ENCODE results near the gene CCDC171.
"Not testable (repeated sequence)": the region's sequence is repeated elsewhere in the genome, so short reads cannot be mapped to it uniquely, and the experiment has no call there.

The CCDC171 gene

GRCh38 chr9:15746905-15747304 is 194.1 kb downstream of the CCDC171 start:
- in situ Hi-C loops (cut with MboI; ENCODE audit: low sequenced_read_pairs) = no loop called here

- in situ Hi-C loops (cut with MboI; ENCODE audit: low sequenced_read_pairs) = no loop called here
Measured at GRCh38 chr9:15755660-15756059, 202.8 kb downstream of the CCDC171 start.

DNA sequence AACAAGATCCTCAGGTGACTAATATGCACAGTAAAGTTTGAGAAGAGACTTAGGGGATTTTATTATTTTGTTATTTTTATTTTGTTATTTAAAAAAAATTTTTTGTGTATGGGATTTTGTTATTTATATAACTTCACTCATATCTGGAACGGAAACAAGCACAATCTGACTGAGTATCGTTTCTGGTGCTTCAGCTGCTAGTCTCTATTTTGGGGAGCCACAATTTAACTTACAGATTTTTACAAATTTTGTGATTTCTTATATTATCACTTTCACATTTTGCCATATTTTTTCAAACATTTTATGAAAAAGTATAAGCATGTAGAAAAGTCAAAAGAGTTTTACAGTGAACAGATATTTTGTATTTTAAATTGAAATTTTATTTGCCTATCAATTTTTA is 208.7 kb downstream of the CCDC171 start:
- in situ Hi-C loops (cut with MboI; ENCODE audit: low sequenced_read_pairs) = no loop called here

GRCh38 chr9:15763371-15763770 is 210.5 kb downstream of the CCDC171 start:
- in situ Hi-C loops (cut with MboI; ENCODE audit: low sequenced_read_pairs) = no loop called here

DNA sequence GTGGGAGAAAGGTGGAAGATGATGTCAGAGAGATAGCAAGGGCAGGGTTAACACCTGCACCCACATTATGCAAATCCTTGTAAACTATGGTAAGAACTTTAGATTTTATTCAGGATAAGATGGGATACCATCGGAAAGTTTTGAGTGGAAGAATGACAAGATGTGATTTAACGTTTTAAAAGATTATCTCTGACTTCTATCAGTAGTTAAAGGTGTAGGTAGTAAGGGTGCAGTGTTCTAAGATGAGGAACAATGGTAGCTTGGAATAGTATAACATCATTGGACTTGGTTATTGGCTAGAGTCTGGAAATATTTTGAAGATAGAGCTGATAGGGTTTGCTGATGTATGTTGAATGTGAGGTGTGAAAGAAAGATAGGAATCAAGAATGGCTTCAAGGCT is 211.3 kb downstream of the CCDC171 start:
- in situ Hi-C loops (cut with MboI; ENCODE audit: low sequenced_read_pairs) = no loop called here

GRCh38 chr9:15769547-15769946 is 216.7 kb downstream of the CCDC171 start:
- in situ Hi-C loops (cut with MboI; ENCODE audit: low sequenced_read_pairs) = no loop called here

- in situ Hi-C loops (cut with MboI; ENCODE audit: low sequenced_read_pairs) = no loop called here
Measured at GRCh38 chr9:15778861-15779260, 226.0 kb downstream of the CCDC171 start.

DNA sequence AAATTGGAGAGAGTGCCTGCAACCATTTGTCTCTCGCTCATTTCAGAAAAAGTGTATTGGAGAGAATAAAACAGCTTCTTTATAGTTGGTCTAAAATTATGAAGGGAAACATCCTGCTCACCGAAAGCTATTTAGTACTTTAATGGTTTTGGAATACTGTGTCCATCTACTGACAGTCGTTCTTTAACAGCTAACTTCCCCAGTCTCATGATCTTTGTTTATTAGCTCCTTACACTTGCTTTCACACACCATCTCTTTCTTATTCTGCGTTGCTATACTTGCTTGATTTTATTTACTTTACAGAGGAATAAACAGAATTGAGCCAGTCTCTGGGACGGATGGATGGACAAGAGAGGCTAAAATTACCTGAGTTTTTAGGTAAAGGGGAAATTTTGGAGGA is 229.3 kb downstream of the CCDC171 start:
- in situ Hi-C loops (cut with MboI; ENCODE audit: low sequenced_read_pairs) = no loop called here

DNA sequence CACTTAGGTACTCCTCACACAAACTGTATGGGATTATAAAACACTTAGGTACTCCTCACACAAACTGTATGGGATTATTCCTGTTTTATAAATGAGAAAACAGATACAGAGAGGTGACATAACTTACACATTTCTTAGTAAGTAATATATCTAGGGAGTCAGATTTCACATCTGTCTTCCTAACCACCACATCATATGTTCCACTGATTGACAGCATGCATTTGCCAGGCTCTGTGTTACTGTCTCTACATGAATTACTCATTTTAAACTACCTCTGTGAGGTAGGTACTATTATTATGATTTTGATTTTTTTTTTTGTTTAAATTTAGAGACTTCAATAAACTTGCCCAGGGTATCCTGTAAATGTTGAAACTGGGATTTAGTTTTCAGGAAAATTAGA is 232.7 kb downstream of the CCDC171 start:
- in situ Hi-C loops (cut with MboI; ENCODE audit: low sequenced_read_pairs) = no loop called here

GRCh38 chr9:15786616-15787015 is 233.8 kb downstream of the CCDC171 start:
- in situ Hi-C loops (cut with MboI; ENCODE audit: low sequenced_read_pairs) = no loop called here

GRCh38 chr9:15810219-15810899 is 257.5 kb downstream of the CCDC171 start:
- in situ Hi-C loops (cut with MboI; ENCODE audit: low sequenced_read_pairs) = not testable (repeated sequence)

DNA sequence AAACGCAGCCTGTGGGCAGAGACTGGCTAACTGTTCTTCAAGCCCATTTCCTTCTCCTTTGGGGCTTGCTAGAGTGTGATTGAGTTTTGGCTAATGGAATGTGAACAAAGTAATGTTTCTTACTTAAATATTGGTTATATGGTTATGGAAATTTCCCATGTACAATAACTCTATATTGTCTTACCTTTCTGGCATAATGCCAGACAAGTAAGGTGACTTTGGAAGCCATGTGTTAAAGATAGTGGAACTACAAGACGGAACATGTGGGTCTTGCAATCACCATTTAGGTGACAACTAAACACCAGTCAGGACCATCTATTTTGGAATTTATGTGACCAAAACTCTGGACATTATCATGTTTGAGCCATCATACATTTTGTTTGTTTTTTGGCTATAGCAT is 260.2 kb downstream of the CCDC171 start:
- in situ Hi-C loops (cut with MboI; ENCODE audit: low sequenced_read_pairs) = no loop called here

GRCh38 chr9:15824310-15824709 is 271.5 kb downstream of the CCDC171 start:
- in situ Hi-C loops (cut with MboI; ENCODE audit: low sequenced_read_pairs) = no loop called here

- in situ Hi-C loops (cut with MboI; ENCODE audit: low sequenced_read_pairs) = no loop called here
Measured at GRCh38 chr9:15831384-15831783, 278.5 kb downstream of the CCDC171 start.

- in situ Hi-C loops (cut with MboI; ENCODE audit: low sequenced_read_pairs) = no loop called here
Measured at GRCh38 chr9:15834541-15834940, 281.7 kb downstream of the CCDC171 start.

GRCh38 chr9:15837079-15837679 is 284.3 kb downstream of the CCDC171 start:
- in situ Hi-C loops (cut with MboI; ENCODE audit: low sequenced_read_pairs) = no loop called here

GRCh38 chr9:15842051-15842450 is 289.2 kb downstream of the CCDC171 start:
- in situ Hi-C loops (cut with MboI; ENCODE audit: low sequenced_read_pairs) = no loop called here

- in situ Hi-C loops (cut with MboI; ENCODE audit: low sequenced_read_pairs) = no loop called here
Measured at GRCh38 chr9:15843316-15843715, 290.5 kb downstream of the CCDC171 start.

DNA sequence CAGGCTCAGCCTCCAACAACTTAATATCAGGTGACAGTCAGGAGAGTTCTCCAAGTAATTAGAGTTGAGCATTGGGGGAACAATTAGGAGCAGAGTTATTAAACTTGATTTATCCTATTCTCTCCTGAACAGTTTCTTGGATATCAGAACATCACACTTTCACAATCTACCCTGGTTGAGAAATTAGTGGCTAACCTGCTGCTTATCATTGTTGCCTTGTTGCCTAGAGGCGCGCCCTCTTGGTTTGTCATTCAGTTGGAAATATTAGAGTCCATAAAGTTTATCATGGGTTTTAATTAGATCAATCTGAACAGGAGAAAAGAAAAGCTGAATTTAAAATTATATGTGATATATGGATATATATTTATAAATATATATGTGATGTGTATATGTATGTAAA is 291.1 kb downstream of the CCDC171 start:
- in situ Hi-C loops (cut with MboI; ENCODE audit: low sequenced_read_pairs) = no loop called here

DNA sequence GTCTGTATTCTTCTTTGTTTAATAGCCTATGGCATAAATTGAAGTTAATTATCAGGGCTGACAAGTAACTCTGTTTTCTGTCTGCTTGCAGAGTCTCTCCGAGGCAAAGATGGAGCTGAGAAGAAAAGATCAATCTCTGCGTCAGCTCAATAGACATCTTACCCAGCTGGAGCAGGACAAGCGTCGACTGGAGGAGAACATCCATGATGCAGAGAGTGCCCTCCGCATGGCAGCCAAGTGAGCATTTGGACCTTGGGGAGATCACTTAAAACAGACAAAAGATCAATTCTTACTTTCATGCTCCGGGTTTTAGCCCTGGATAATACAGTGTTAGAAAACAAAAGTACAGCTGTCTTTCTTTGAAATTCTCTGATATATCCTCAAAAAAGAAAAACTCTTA is 293.8 kb downstream of the CCDC171 start:
- in situ Hi-C loops (cut with MboI; ENCODE audit: low sequenced_read_pairs) = no loop called here

DNA sequence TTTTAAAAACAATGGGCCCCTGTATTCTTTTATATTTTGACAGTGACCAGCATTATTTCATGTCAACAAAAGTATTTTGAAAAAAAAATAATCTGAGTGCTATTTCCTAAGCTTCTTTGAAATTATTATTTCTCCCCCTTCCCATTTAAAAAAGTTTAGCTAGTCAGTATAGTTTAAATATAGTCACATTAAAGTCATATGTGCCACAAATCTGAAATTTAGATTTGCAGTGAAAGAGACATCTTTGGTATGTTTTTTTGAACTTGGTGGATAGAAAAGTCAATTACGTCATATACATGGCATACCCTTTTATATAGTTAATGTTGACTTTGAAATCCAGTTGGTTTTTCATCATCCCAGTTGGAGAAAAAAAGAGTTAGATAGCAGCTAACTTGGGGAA is 297.0 kb downstream of the CCDC171 start:
- in situ Hi-C loops (cut with MboI; ENCODE audit: low sequenced_read_pairs) = no loop called here

DNA sequence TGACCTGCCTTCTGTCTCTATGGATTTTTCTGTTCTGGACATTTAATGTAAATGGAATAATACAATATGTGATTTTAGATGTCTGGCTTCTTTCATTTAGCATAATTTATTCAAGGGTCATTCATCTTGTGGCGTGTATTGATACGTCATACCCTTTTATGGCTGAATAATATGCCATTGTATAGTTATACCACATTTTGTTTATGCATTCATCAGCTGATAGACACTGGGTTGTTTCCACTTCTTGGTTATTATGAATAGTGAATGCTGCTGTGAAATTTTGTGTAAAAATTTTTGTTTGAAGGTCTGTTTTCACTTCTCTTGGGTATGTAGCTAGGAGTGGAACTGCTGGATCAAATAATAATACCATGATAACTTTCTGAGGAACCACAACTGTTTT is 298.9 kb downstream of the CCDC171 start:
- in situ Hi-C loops (cut with MboI; ENCODE audit: low sequenced_read_pairs) = no loop called here

- in situ Hi-C loops (cut with MboI; ENCODE audit: low sequenced_read_pairs) = no loop called here
Measured at GRCh38 chr9:15856591-15856990, 303.7 kb downstream of the CCDC171 start.

All from HL-60/S4 treated with phorbol 12-myristate 13-acetate at 8.2 ng/mL for 4 days and 3 days (cell line).